ENCODE measurements around the gene ACBD6.

Gene ACBD6

GRCh38 chr1:180428782-180429695 is 73.3 kb downstream of the ACBD6 start:
- H3K36me3 ChIP-seq (ENCODE audit: control insufficient read depth, low read length), result peaks cover 4% of the 10 kb centered on the region; the same call in 1 of the 2 replicates
- no peak overlapping the region for H3K4me2 ChIP-seq (ENCODE audit: low read length)
- no peaks in the 10 kb centered on the region for H4K20me1 ChIP-seq (ENCODE audit: control insufficient read depth, insufficient read depth, low read depth, low read length)
- H3K4me1 ChIP-seq (ENCODE audit: control insufficient read depth, low read length), result 0 out of 2 replicates have a peak, but pooled peaks cover 5% of the 10 kb centered on the region
- TF ChIP-seq CTCF (IDR thresholded peaks at IDR 0.05; ENCODE audit: low read depth, low read length, poor library complexity, severe bottlenecking) (no peak), EZH2phosphoT487 (IDR thresholded peaks at IDR 0.05; ENCODE audit: borderline replicate concordance, low read length) (no peak)
- H3K9me2 ChIP-seq (replicated peaks; ENCODE audit: control insufficient read depth, low read length), result no peaks in the 10 kb centered on the region
- no peak overlapping the region for H3K27ac ChIP-seq (ENCODE audit: low read depth, low read length)
- H3K27me3 ChIP-seq (ENCODE audit: control insufficient read depth, low read length), result no peaks in the 10 kb centered on the region
- peaks cover 22% of the 10 kb centered on the region for H3K79me2 ChIP-seq (ENCODE audit: control insufficient read depth, low read length)
- no peaks in the 10 kb centered on the region for H3F3A ChIP-seq (ENCODE audit: control insufficient read depth, insufficient read depth)
- H3K9me3 ChIP-seq (ENCODE audit: control insufficient read depth, insufficient read depth, low read length), result no peaks in the 10 kb centered on the region
- H3K4me3 ChIP-seq (ENCODE audit: low read length), result no peak overlapping the region

GRCh38 chr1:180425952-180426351 is 76.4 kb downstream of the ACBD6 start:
- Histone ChIP-seq H3K27ac (ENCODE audit: low read depth, low read length) (no peak overlapping the region), H3K4me1 (ENCODE audit: control insufficient read depth, low read length) (0 out of 2 replicates have a peak, but pooled peaks cover 5% of the 10 kb centered on the region), H3F3A (ENCODE audit: control insufficient read depth, insufficient read depth) (no peaks in the 10 kb centered on the region), H3K9me3 (ENCODE audit: control insufficient read depth, insufficient read depth, low read length) (no peaks in the 10 kb centered on the region), H3K79me2 (ENCODE audit: control insufficient read depth, low read length) (peaks cover 3% of the 10 kb centered on the region; the same call in 1 of the 2 replicates), H3K36me3 (ENCODE audit: control insufficient read depth, low read length) (peaks cover 17% of the 10 kb centered on the region), H4K20me1 (ENCODE audit: control insufficient read depth, insufficient read depth, low read depth, low read length) (no peaks in the 10 kb centered on the region), H3K4me3 (ENCODE audit: low read length) (no peak overlapping the region), H3K9me2 (replicated peaks; ENCODE audit: control insufficient read depth, low read length) (no peaks in the 10 kb centered on the region), H3K4me2 (ENCODE audit: low read length) (no peak overlapping the region), H3K27me3 (ENCODE audit: control insufficient read depth, low read length) (no peaks in the 10 kb centered on the region)
- TF ChIP-seq CTCF (IDR thresholded peaks at IDR 0.05; ENCODE audit: low read depth, low read length, poor library complexity, severe bottlenecking) (no peak), EZH2phosphoT487 (IDR thresholded peaks at IDR 0.05; ENCODE audit: borderline replicate concordance, low read length) (no peak)

GRCh38 chr1:180424848-180425457 is 77.4 kb downstream of the ACBD6 start:
- H3K9me2 ChIP-seq (replicated peaks; ENCODE audit: control insufficient read depth, low read length), result no peaks in the 10 kb centered on the region
- H3K4me2 ChIP-seq (ENCODE audit: low read length), result no peak overlapping the region
- H3K79me2 ChIP-seq (ENCODE audit: control insufficient read depth, low read length), result no peaks in the 10 kb centered on the region
- H3K36me3 ChIP-seq (ENCODE audit: control insufficient read depth, low read length), result peaks cover 20% of the 10 kb centered on the region
- no peaks in the 10 kb centered on the region for H3K9me3 ChIP-seq (ENCODE audit: control insufficient read depth, insufficient read depth, low read length)
- no peak overlapping the region for H3K27ac ChIP-seq (ENCODE audit: low read depth, low read length)
- H3K27me3 ChIP-seq (ENCODE audit: control insufficient read depth, low read length), result no peaks in the 10 kb centered on the region
- H3K4me1 ChIP-seq (ENCODE audit: control insufficient read depth, low read length), result 0 out of 2 replicates have a peak, but pooled peaks cover 5% of the 10 kb centered on the region
- no peak overlapping the region for H3K4me3 ChIP-seq (ENCODE audit: low read length)
- no peaks in the 10 kb centered on the region for H4K20me1 ChIP-seq (ENCODE audit: control insufficient read depth, insufficient read depth, low read depth, low read length)
- no peaks in the 10 kb centered on the region for H3F3A ChIP-seq (ENCODE audit: control insufficient read depth, insufficient read depth)
- no peak for TF ChIP-seq EZH2phosphoT487 (IDR thresholded peaks at IDR 0.05; ENCODE audit: borderline replicate concordance, low read length)
- TF ChIP-seq CTCF (IDR thresholded peaks at IDR 0.05; ENCODE audit: low read depth, low read length, poor library complexity, severe bottlenecking), result no peak

Measured in DOHH2 (cell line).